ENCODE measurements around the gene RPL5. TPM values are rescaled to one million over a fixed set of nuclear protein-coding genes. Genes with fewer than 3 reads are reported as not detected.
A peak's percentile ranks its signal among the peaks of the same experiment; 100 is the strongest.

RPL5 gene
- total and polyA plus RNA-seq, 2 donors (not counting 1 experiment from before 2014, with no cell fraction given): 1,198 to 2,145 TPM

GRCh38 chr1:92876351-92876750 lies 44.5 kb downstream of the RPL5 start:
- Histone ChIP-seq H3K36me3 (ENCODE audit: control insufficient read depth, insufficient read depth, low read length) (no peaks in the 10 kb centered on the region), H3K9ac (ENCODE audit: insufficient read depth, low read length) (no peak overlapping the region), H3K4me3 (replicated peaks in 1 of 4; ENCODE audit: control extremely low read depth in 1 of 4, insufficient read depth in 1 of 4, low read depth in 3 of 4, low read length in 4 of 4) (no peak overlapping the region), H4K20me1 (ENCODE audit: control insufficient read depth, extremely low read depth, insufficient read depth, low read length) (no peaks in the 10 kb centered on the region), H3K4me2 (ENCODE audit: extremely low read depth, insufficient read depth, low read length) (no peak overlapping the region), H3K4me1 (ENCODE audit: control insufficient read depth, extremely low read depth, insufficient read depth, low read length) (no peaks in the 10 kb centered on the region), H3K27me3 (ENCODE audit: control insufficient read depth, insufficient read depth, low read length) (no peaks in the 10 kb centered on the region), H3K79me2 (ENCODE audit: control insufficient read depth, insufficient read depth, low read length) (no peaks in the 10 kb centered on the region), H3K9me3 (ENCODE audit: control insufficient read depth, insufficient read depth, low read depth, low read length) (no peaks in the 10 kb centered on the region), H3K27ac (ENCODE audit: insufficient read depth, low read length) (no peak overlapping the region), H2AFZ (ENCODE audit: low read length) (no peak overlapping the region)
- no peak for TF ChIP-seq EZH2 (IDR thresholded peaks at IDR 0.05; ENCODE audit: low read length, missing control alignments)
- no peak for TF ChIP-seq CTCF (conservative IDR thresholded peaks at IDR 0.05 in 1 of 2, IDR thresholded peaks at IDR 0.05 in 1 of 2; ENCODE audit: low read depth in 1 of 2, low read length in 2 of 2)
- DNase-seq (ENCODE audit: low read depth in 2 of 2): no peak

GRCh38 chr1:92877081-92877711 lies 45.4 kb downstream of the RPL5 start:
- H3K4me1 ChIP-seq (ENCODE audit: control insufficient read depth, extremely low read depth, insufficient read depth, low read length): no peaks in the 10 kb centered on the region
- H4K20me1 ChIP-seq (ENCODE audit: control insufficient read depth, extremely low read depth, insufficient read depth, low read length): no peaks in the 10 kb centered on the region
- H3K27me3 ChIP-seq (ENCODE audit: control insufficient read depth, insufficient read depth, low read length): no peaks in the 10 kb centered on the region
- no peaks in the 10 kb centered on the region for H3K9me3 ChIP-seq (ENCODE audit: control insufficient read depth, insufficient read depth, low read depth, low read length)
- no peaks in the 10 kb centered on the region for H3K79me2 ChIP-seq (ENCODE audit: control insufficient read depth, insufficient read depth, low read length)
- H3K9ac ChIP-seq (ENCODE audit: insufficient read depth, low read length): no peak overlapping the region
- no peak overlapping the region for H3K27ac ChIP-seq (ENCODE audit: insufficient read depth, low read length)
- TF ChIP-seq EZH2 (IDR thresholded peaks at IDR 0.05; ENCODE audit: low read length, missing control alignments): no peak
- TF ChIP-seq CTCF (conservative IDR thresholded peaks at IDR 0.05 in 1 of 2, IDR thresholded peaks at IDR 0.05 in 1 of 2; ENCODE audit: low read depth in 1 of 2, low read length in 2 of 2): no peak
- no peak overlapping the region for H2AFZ ChIP-seq (ENCODE audit: low read length)
- no peaks in the 10 kb centered on the region for H3K36me3 ChIP-seq (ENCODE audit: control insufficient read depth, insufficient read depth, low read length)
- peak overlapping the region; percentile 92 for H3K4me2 ChIP-seq (ENCODE audit: extremely low read depth, insufficient read depth, low read length)
- peak overlapping the region in 3 of 4 experiments; percentile 16 to 39 (median 28) for H3K4me3 ChIP-seq (replicated peaks in 1 of 4; ENCODE audit: control extremely low read depth in 1 of 4, insufficient read depth in 1 of 4, low read depth in 3 of 4, low read length in 4 of 4)
- DNase-seq (ENCODE audit: low read depth in 2 of 2): no peak

- peak; percentile 15 to 47 for DNase-seq (ENCODE audit: low read depth in 2 of 2)
- Histone ChIP-seq H3K4me1 (ENCODE audit: control insufficient read depth, extremely low read depth, insufficient read depth, low read length) (no peaks in the 10 kb centered on the region), H4K20me1 (ENCODE audit: control insufficient read depth, extremely low read depth, insufficient read depth, low read length) (no peaks in the 10 kb centered on the region), H3K4me3 (replicated peaks in 1 of 4; ENCODE audit: control extremely low read depth in 1 of 4, insufficient read depth in 1 of 4, low read depth in 3 of 4, low read length in 4 of 4) (no peak overlapping the region), H2AFZ (ENCODE audit: low read length) (no peak overlapping the region), H3K79me2 (ENCODE audit: control insufficient read depth, insufficient read depth, low read length) (no peaks in the 10 kb centered on the region), H3K36me3 (ENCODE audit: control insufficient read depth, insufficient read depth, low read length) (no peaks in the 10 kb centered on the region), H3K9ac (ENCODE audit: insufficient read depth, low read length) (no peak overlapping the region), H3K27me3 (ENCODE audit: control insufficient read depth, insufficient read depth, low read length) (no peaks in the 10 kb centered on the region), H3K4me2 (ENCODE audit: extremely low read depth, insufficient read depth, low read length) (peak overlapping the region; percentile 92), H3K27ac (ENCODE audit: insufficient read depth, low read length) (no peak overlapping the region), H3K9me3 (ENCODE audit: control insufficient read depth, insufficient read depth, low read depth, low read length) (no peaks in the 10 kb centered on the region)
- no peak for TF ChIP-seq EZH2 (IDR thresholded peaks at IDR 0.05; ENCODE audit: low read length, missing control alignments)
- TF ChIP-seq CTCF (conservative IDR thresholded peaks at IDR 0.05 in 1 of 2, IDR thresholded peaks at IDR 0.05 in 1 of 2; ENCODE audit: low read depth in 1 of 2, low read length in 2 of 2): no peak
These were observed 46.0 kb downstream of the RPL5 start for GRCh38 chr1:92877792-92878191.

All from fibroblast of lung (primary cell).